ENCODE data around the gene STPG1. TPM values are rescaled to one million over a fixed set of nuclear protein-coding genes. Genes with fewer than 3 reads are reported as not detected.

The STPG1 gene
- total RNA-seq, 5 donors from 2014 or later (not counting 1 experiment from before 2014, with no cell fraction given) = 3.4 to 5.6 (median 5.4) TPM

GRCh38 chr1:24416666-24417391 lies 3.2 kb upstream of the STPG1 start:
- no peaks in the 10 kb centered on the region for H3K27me3 Mint-ChIP-seq
- peaks cover 27 to 57% of the 10 kb centered on the region in 2 experiments for H3K4me1 ChIP-seq (ENCODE audit: control insufficient read depth in 1 of 2, extremely low read depth in 1 of 2, insufficient read depth in 2 of 2, low read length in 2 of 2)
- DNase-seq = peak in 31 of 35 experiments; percentile 28 to 74 (median 50)
- peak overlapping the region; percentile 91 to 93 for H3K27ac Mint-ChIP-seq
- H3K4me3 Mint-ChIP-seq = peak overlapping the region; percentile 92 to 99 (median 93)
- peaks cover 28% of the 10 kb centered on the region for H3K36me3 Mint-ChIP-seq
- WGBS (ENCODE audit: insufficient coverage) = 29% methylated on average over 5 of the region's 10 CpGs
- H3K4me3 ChIP-seq (ENCODE audit: control insufficient read depth in 1 of 2, extremely low read depth in 1 of 2, low read length in 1 of 2) = peak overlapping the region; percentile 85 to 93
- peak; percentile 17 to 52 (median 22) for ATAC-seq (replicated peaks in 1 of 4)
- H3K27ac ChIP-seq (ENCODE audit: low read length) = peak overlapping the region; percentile 56
- ChIA-PET POLR2A (interaction anchor here (0.5 to 1.4 kb wide), 4 partner anchors 11 to 85 kb away, joined by 3 to 5 read pairs (median 4); no protein-coding TSS in a partner anchor), CTCF (interaction anchor here (0.6 to 5.6 kb wide), 9 partner anchors 16 to 1710 kb away, joined by 3 to 59 read pairs (median 5); no protein-coding TSS in a partner anchor)
- no peaks in the 10 kb centered on the region for H3K27me3 ChIP-seq (replicated peaks in 1 of 2; ENCODE audit: control insufficient read depth in 2 of 2, extremely low read depth in 1 of 2, insufficient read depth in 2 of 2, low read length in 1 of 2)
- H3K4me1 Mint-ChIP-seq = peaks cover 70 to 84% (median 81%) of the 10 kb centered on the region in 3 donors
- H3K9me3 ChIP-seq = no peaks in the 10 kb centered on the region
- H3K9me3 Mint-ChIP-seq = no peaks in the 10 kb centered on the region
- peaks cover 15 to 26% of the 10 kb centered on the region in 2 donors for H3K36me3 ChIP-seq (ENCODE audit: control insufficient read depth in 2 of 2, extremely low read depth in 1 of 2, insufficient read depth in 1 of 2, low read length in 1 of 2)

- H3K27ac ChIP-seq (ENCODE audit: low read length) = peak overlapping the region; percentile 56
- ATAC-seq (replicated peaks in 1 of 4) (peak; percentile 8 to 15 (median 12)), DNase-seq (no peak)
- Mint-ChIP-seq H3K4me1 (peaks cover 67 to 80% (median 76%) of the 10 kb centered on the region in 3 donors), H3K4me3 (peak overlapping the region; percentile 92 to 99 (median 93)), H3K9me3 (no peaks in the 10 kb centered on the region), H3K27ac (peak overlapping the region; percentile 91 to 93), H3K36me3 (peaks cover 20% of the 10 kb centered on the region), H3K27me3 (no peaks in the 10 kb centered on the region)
- peaks cover 8 to 19% of the 10 kb centered on the region in 2 donors for H3K36me3 ChIP-seq (ENCODE audit: control insufficient read depth in 2 of 2, extremely low read depth in 1 of 2, insufficient read depth in 1 of 2, low read length in 1 of 2)
- no peaks in the 10 kb centered on the region for H3K9me3 ChIP-seq
- no peaks in the 10 kb centered on the region for H3K27me3 ChIP-seq (replicated peaks in 1 of 2; ENCODE audit: control insufficient read depth in 2 of 2, extremely low read depth in 1 of 2, insufficient read depth in 2 of 2, low read length in 1 of 2)
- WGBS (ENCODE audit: insufficient coverage) = under 1% methylated on average over 31 of the region's 35 CpGs
- CTCF ChIA-PET = interaction anchor here (0.5 to 5.6 kb wide), 36 partner anchors 8 to 1711 kb away, joined by 3 to 59 read pairs (median 4); partner anchors contain the start of gene RCAN3 (in 1 of the 2)
- H3K4me3 ChIP-seq (ENCODE audit: control insufficient read depth in 1 of 2, extremely low read depth in 1 of 2, low read length in 1 of 2) = peak overlapping the region; percentile 85 to 93
- POLR2A ChIA-PET = interaction anchor here (0.5 to 1.3 kb wide), 9 partner anchors 9 to 109 kb away, joined by 3 to 8 read pairs (median 4); no protein-coding TSS in a partner anchor
- peaks cover 30 to 56% of the 10 kb centered on the region in 2 experiments for H3K4me1 ChIP-seq (ENCODE audit: control insufficient read depth in 1 of 2, extremely low read depth in 1 of 2, insufficient read depth in 2 of 2, low read length in 2 of 2)
Observed at GRCh38 chr1:24415910-24416665, 2.5 kb upstream of the STPG1 start.

- H3K27ac ChIP-seq (ENCODE audit: low read length) = peak within 1 kb of the TSS; percentile 56
- 3% methylated on average over 25 of the region's 28 CpGs for WGBS (ENCODE audit: insufficient coverage)
- H3K36me3 ChIP-seq (ENCODE audit: control insufficient read depth in 2 of 2, extremely low read depth in 1 of 2, insufficient read depth in 1 of 2, low read length in 1 of 2) = peaks cover 4 to 12% of the 10 kb centered on the region in 2 donors
- DNase-seq = peak; percentile 93 to 100 (median 98)
- H3K4me1 Mint-ChIP-seq = peaks cover 66 to 75% (median 72%) of the 10 kb centered on the region in 3 donors
- no peaks in the 10 kb centered on the region for H3K9me3 ChIP-seq
- H3K4me1 ChIP-seq (ENCODE audit: control insufficient read depth in 1 of 2, extremely low read depth in 1 of 2, insufficient read depth in 2 of 2, low read length in 2 of 2) = peaks cover 31 to 54% of the 10 kb centered on the region in 2 experiments
- peak; percentile 94 to 98 (median 96) for ATAC-seq (replicated peaks in 1 of 4)
- peak within 1 kb of the TSS; percentile 85 to 93 for H3K4me3 ChIP-seq (ENCODE audit: control insufficient read depth in 1 of 2, extremely low read depth in 1 of 2, low read length in 1 of 2)
- no peaks in the 10 kb centered on the region for H3K27me3 Mint-ChIP-seq
- peak within 1 kb of the TSS; percentile 91 to 93 for H3K27ac Mint-ChIP-seq
- no peaks in the 10 kb centered on the region for H3K27me3 ChIP-seq (replicated peaks in 1 of 2; ENCODE audit: control insufficient read depth in 2 of 2, extremely low read depth in 1 of 2, insufficient read depth in 2 of 2, low read length in 1 of 2)
- ChIA-PET CTCF (interaction anchor here (0.5 to 5.6 kb wide), 41 partner anchors 9 to 916 kb away, joined by 3 to 59 read pairs (median 3); partner anchors contain the start of gene RCAN3 (in 1 of the 2)), POLR2A (interaction anchor here (0.5 to 1.3 kb wide), 9 partner anchors 8 to 828 kb away, joined by 3 to 8 read pairs (median 4); no protein-coding TSS in a partner anchor)
- peak within 1 kb of the TSS; percentile 92 to 99 (median 93) for H3K4me3 Mint-ChIP-seq
- H3K9me3 Mint-ChIP-seq = no peaks in the 10 kb centered on the region
- H3K36me3 Mint-ChIP-seq = peaks cover 18% of the 10 kb centered on the region
Observed at GRCh38 chr1:24415334-24415909, 1.8 kb upstream of the STPG1 start, which contains the start of gene NIPAL3. Gene NIPAL3, plus strand, starts transcription at chr1:24415802. Its CDS starts 3,746 bp downstream, at chr1:24419548.

GRCh38 chr1:24414775-24415333 lies 1.3 kb upstream of the STPG1 start:
- H3K27ac ChIP-seq (ENCODE audit: low read length) = no peak overlapping the region
- H3K9me3 Mint-ChIP-seq = no peaks in the 10 kb centered on the region
- WGBS (ENCODE audit: insufficient coverage) = 79% methylated on average over 17 of the region's 22 CpGs
- CTCF ChIA-PET = interaction anchor here (0.5 to 5.6 kb wide), 38 partner anchors 8 to 917 kb away, joined by 3 to 59 read pairs (median 3); partner anchors contain the start of gene RCAN3 (in 1 of the 2)
- ATAC-seq (replicated peaks in 1 of 4) (no peak), DNase-seq (no peak)
- H3K27me3 ChIP-seq (replicated peaks in 1 of 2; ENCODE audit: control insufficient read depth in 2 of 2, extremely low read depth in 1 of 2, insufficient read depth in 2 of 2, low read length in 1 of 2) = no peaks in the 10 kb centered on the region
- POLR2A ChIA-PET = interaction anchor here in 1 of 2 donors (0.5 to 1.3 kb wide), 7 partner anchors 20 to 829 kb away, joined by 3 to 6 read pairs (median 4); no protein-coding TSS in a partner anchor
- peaks cover 2 to 7% of the 10 kb centered on the region in 2 donors for H3K36me3 ChIP-seq (ENCODE audit: control insufficient read depth in 2 of 2, extremely low read depth in 1 of 2, insufficient read depth in 1 of 2, low read length in 1 of 2)
- H3K4me3 ChIP-seq (ENCODE audit: control insufficient read depth in 1 of 2, extremely low read depth in 1 of 2, low read length in 1 of 2) = peak overlapping the region; percentile 85 to 93
- H3K9me3 ChIP-seq = no peaks in the 10 kb centered on the region
- H3K27me3 Mint-ChIP-seq = no peaks in the 10 kb centered on the region
- peaks cover 14% of the 10 kb centered on the region for H3K36me3 Mint-ChIP-seq
- peak overlapping the region; percentile 33 to 93 for H3K27ac Mint-ChIP-seq
- H3K4me1 Mint-ChIP-seq = peaks cover 63 to 70% (median 68%) of the 10 kb centered on the region in 3 donors
- peak overlapping the region; percentile 92 to 99 (median 93) for H3K4me3 Mint-ChIP-seq
- H3K4me1 ChIP-seq (ENCODE audit: control insufficient read depth in 1 of 2, extremely low read depth in 1 of 2, insufficient read depth in 2 of 2, low read length in 2 of 2) = peaks cover 31 to 54% of the 10 kb centered on the region in 2 experiments

GRCh38 chr1:24412408-24412807 lies 1.2 kb downstream of the STPG1 start:
- DNase-seq = no peak
- Histone ChIP-seq H3K9me3 (peaks cover 3% of the 10 kb centered on the region), H3K27ac (ENCODE audit: low read length) (no peak overlapping the region), H3K27me3 (replicated peaks in 1 of 2; ENCODE audit: control insufficient read depth in 2 of 2, extremely low read depth in 1 of 2, insufficient read depth in 2 of 2, low read length in 1 of 2) (no peaks in the 10 kb centered on the region), H3K36me3 (ENCODE audit: control insufficient read depth in 2 of 2, extremely low read depth in 1 of 2, insufficient read depth in 1 of 2, low read length in 1 of 2) (no peaks in the 10 kb centered on the region), H3K4me3 (ENCODE audit: control insufficient read depth in 1 of 2, extremely low read depth in 1 of 2, low read length in 1 of 2) (no peak overlapping the region), H3K4me1 (ENCODE audit: control insufficient read depth in 1 of 2, extremely low read depth in 1 of 2, insufficient read depth in 2 of 2, low read length in 2 of 2) (peaks cover 16 to 34% of the 10 kb centered on the region in 2 experiments)
- Mint-ChIP-seq H3K27me3 (no peaks in the 10 kb centered on the region), H3K9me3 (peaks cover 0 to 6% (median 3%) of the 10 kb centered on the region in 3 donors), H3K36me3 (peaks cover 5% of the 10 kb centered on the region), H3K27ac (no peak overlapping the region), H3K4me1 (peaks cover 42 to 46% (median 45%) of the 10 kb centered on the region in 3 donors), H3K4me3 (peak overlapping the region; percentile 18 to 89 (median 89))
- WGBS (ENCODE audit: insufficient coverage) = no CpG with 5 or more reads among the region's 1 CpG
- ChIA-PET CTCF (interaction anchor here (0.6 to 3.4 kb wide), 8 partner anchors 8 to 325 kb away, joined by 3 to 14 read pairs (median 5); no protein-coding TSS in a partner anchor), POLR2A (no interaction called here)
- no peak for ATAC-seq (replicated peaks in 1 of 4)

Data from T-cell (primary cell).